HG02642 (cell line): ENCODE data around the gene CDC42.

Experiments used
- ATAC-seq: cut with Tn5 transposase; IDR thresholded peaks from one replicate; pipeline ENCODE4 v1.9.1; 2021; ENCODE audit warnings: mild to moderate bottlenecking; ENCODE audit not compliant: unreplicated experiment, poor library complexity

Gene CDC42

DNA sequence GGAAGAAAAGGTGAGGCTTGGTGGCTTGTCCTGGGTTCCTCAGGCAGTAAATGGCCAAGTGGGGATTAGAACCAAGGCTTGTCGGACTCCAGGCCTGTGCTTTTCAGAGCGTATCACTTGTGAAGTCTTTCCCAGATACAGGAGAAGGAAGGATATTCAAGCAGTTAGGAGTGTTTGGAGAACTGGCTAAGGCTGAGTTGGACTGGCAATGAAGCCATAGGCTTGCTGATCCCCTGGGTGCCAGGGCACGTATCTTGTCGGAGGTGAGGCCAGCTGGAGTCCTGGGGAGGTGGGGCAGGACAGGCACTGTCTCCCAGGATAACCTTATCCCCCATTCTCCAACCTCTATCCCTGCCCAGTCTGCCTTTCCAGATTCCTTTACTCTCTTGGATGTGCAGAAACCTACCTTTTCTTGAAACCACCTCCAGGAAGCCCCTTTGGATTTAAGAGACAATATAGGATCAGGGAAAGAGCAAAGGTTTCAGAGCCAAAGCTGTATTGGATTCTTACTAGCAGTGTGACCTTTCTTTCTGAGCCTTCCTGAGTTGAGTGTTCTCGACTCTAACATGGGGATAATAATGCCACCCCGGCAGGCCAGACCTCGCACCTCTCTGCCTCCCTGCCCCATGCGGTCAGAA, 72.2 kb downstream of the CDC42 start:
- ATAC-seq, result no peak

DNA sequence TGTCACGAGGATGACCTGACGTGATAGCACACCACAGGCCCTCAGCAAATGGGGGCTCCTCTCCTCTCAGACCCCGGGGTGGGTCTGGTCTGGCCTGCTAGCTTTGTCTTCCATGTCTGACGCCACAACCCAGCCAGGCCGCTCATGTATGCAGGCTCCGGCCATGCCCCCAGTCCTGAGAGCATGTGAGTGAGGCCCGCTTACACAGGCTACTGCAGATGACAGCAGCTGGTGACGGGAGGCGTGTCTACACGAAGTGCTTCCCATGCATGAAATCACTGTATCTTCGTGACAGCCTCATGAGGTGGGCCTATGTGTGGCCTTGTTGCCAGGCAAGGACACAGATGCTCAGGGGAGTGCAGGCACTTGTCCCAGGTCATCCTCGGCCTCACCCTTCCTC, 74.0 kb downstream of the CDC42 start:
- no peak for ATAC-seq

DNA sequence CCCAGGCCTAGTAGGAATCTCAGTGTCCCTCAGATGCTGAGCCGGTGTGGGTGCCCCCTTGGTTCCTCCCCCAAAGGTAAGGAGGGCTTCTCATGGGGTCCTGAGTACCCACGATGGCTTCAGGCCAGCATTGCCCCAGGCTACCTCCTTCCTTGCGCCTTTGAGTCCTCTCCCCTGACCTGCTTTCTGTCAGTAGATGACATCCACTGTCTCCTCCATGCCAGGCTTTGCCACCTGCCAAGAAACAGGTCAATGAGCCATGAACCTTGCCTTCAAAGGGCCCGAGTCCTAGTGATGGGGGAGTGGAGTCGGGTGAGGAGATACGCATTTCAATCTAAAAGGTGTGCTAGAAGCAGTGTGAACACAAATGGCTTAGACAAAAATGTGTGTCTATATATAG, 74.7 kb downstream of the CDC42 start:
- ATAC-seq, result no peak

DNA sequence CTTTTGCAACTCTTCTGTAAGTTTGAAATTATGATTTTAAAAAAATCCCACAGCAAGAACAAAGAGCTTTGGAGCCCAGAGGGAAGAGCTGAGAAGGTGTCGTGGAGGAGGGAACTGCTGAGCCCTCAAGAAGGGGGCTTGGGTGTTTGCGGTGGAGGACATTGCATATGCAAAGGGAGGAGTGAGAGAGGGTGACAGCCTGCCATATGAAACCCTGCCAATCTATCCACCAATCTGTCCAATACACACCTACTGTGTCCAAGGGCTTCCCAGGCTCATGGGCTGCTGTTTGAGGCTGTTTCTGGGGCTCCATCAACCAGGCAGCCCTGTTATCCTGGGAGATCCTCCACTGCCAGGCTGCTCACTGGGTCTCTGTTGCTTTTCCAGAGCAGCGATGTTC, 75.2 kb downstream of the CDC42 start:
- no peak for ATAC-seq

DNA sequence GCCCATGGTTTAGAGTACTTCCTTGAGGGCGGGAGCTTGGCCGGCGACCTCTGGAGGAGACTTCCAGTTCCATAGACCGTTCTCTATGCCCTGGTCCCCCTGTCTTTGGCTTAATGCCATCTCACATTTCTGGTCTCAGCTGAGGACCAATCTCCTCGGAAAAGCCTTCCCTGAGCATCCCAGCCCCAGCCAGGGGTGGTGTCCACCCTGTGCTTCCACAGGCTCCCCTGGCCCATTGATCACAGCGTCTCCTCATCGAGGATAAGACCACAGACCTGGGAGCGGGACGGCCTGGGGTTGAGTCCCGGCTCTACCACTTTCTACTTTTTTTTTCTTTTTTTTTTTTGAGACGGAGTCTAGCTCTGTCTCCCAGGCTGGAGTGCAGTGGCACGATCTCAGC, 75.9 kb downstream of the CDC42 start:
- no peak for ATAC-seq

DNA sequence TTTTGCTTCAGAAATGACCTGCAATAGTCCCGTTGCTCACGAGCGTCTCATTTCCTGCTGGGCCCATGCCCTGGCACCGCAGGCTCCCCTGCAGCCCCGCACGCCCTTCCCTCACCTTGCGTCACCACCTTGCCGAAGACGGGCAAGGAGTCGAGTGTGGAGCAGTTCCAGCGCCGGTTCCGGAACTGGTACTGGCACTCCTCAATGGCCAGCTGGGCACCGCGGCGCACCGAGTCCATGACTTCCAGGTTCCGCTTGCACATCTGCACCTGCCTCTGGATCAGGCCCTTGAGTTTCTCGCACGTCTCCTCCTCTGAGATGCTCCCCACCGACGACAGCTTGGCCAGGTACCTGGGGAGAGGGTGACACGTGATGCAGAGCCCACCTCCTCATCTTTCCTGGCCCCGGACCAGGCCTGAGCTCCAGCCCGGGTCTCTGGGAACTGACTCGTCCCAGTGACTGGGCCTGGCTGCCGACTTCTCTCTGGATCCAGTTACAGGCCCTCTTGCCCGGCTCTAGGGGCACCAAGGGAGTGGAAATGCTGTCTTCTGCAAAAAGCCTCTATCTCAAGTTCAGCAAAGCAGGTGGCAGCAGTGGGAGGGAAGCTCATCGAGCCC, 77.1 kb downstream of the CDC42 start:
- no peak for ATAC-seq

DNA sequence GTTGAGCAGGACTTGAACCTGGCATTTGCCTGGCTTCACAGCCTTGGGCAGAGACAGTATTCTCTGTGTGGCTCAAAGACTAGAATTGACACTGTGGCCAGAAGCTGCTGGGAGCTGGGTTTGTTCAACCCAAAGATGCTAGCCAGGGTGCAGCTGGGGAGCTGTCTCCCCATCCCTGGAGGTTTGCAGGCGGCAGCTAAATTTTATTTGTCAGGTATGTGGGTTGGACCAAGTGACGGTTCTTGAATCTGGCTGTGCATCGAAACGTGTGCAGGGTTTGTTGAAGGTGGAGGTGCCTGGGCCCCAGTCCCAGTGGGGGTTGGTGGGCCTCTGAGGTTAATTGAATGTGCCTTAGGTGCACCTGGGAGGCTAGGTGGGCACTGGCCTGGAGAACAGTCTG, 78.6 kb downstream of the CDC42 start:
- ATAC-seq, result no peak

DNA sequence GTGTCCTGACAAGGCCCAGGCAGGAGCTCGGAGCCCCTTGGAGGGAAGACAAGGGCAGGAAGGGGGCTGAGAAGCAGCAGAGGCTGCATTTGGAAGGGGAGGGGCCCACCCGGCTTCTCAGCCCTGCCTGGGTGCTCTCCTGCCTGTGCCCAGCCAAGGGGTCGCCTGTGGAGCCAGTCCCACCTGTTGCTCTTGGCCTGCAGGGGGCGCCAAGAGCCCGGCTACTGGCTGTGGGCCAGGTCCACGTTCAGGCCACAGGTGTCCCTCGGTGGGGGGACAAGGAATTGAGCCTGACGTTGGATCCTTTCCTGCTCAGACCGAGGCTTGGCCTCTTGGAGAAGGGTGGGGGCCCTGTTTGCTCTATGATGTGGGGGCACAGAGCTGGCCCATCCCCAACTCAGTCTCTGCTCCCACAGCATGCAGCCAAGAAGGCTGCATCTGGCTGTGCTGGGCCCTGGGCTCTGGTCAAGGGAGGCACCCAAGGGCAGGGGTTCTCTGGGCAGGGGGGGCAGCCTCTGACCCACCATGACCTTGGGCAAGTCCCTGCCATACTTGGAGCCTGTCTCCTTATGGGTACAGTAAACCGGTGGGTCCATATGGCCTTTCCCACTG, 79.5 kb downstream of the CDC42 start:
- ATAC-seq, result no peak

DNA sequence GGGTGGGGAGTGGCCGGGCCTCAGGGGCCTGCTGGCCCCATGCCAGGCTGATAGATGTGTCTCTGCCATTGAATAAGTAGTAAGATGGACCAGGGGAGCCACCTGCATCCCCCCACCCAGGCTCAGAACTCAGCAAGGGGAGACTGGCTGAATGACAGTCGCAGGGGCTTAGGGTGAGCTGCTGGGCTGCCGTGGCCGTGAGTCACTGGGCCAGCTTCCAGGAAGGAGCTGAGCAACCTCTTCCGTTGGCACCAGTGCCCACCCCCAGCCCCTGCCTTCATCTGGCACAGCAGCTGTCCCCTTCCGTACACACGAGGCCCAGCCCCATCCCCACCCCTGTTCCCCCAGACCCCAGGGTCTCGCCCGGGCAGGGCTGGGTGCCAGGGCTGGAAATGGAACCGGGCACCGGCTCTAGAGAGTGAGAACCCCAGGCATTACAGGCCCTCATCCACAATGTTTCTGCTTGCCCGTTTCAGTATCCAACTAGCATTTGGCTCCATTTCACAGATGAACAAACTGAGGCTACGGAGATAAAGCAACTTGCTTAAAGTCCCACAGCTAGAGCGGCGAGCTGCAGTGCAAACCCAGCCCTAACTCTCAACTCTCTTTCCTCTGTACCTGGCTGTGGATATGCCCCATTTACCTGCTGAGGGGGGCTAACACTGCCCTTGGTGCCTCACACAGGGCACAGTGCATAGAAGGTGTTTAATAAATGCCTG, 80.2 kb downstream of the CDC42 start:
- no peak for ATAC-seq

DNA sequence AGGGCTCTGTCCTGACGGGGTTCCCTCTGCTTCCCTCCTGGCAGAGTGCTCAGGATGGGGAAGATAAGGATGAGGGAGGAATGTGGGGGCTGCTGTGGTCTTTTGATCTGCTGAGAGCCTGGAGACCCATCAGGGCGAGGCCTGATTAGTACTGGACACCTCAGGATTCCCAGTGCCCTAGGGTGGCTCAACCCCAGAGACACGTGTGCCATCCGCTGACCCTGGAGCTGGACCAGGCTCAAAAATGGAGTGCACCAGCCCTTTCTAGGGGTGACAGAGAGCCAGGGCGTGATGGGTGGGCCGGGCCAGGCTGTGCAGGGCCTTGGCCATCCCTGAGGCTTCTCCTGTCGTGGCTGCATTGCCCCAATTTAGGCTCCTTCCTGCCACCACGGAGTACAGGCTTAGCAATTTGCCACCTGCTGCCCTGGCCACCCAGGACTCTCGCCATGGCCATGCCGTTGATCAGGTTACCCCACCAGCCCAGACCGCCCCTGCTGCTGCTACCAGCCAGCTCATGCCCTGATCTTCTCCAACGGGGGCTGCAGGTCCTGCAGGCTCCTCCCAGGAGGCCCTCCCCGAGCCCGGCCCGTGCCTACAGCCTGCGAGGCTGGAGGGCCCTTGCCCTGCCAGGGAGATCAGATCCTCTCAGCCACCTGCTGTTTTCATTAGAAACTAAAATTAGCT, 80.9 kb downstream of the CDC42 start:
- ATAC-seq, result no peak

DNA sequence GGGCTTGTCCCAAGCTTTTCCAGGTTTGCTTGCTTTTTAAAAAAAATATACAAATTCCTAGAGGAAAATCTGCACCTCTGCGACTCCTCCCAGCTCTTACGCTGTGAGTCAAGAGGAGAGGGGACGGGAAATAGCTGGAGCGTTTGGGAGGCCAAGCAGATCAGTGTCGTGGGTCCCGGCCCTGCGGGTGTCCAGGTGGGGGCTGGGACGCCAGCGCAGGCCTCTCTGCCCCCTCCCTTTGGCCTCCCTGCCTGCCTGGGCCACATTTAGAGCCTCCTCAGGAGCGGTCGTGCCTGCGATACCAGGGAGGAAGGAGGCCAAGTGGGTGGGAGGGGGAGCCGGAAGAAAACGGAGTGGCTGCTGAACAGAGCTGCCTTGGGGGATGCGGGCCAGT, 81.4 kb downstream of the CDC42 start:
- ATAC-seq, result no peak

DNA sequence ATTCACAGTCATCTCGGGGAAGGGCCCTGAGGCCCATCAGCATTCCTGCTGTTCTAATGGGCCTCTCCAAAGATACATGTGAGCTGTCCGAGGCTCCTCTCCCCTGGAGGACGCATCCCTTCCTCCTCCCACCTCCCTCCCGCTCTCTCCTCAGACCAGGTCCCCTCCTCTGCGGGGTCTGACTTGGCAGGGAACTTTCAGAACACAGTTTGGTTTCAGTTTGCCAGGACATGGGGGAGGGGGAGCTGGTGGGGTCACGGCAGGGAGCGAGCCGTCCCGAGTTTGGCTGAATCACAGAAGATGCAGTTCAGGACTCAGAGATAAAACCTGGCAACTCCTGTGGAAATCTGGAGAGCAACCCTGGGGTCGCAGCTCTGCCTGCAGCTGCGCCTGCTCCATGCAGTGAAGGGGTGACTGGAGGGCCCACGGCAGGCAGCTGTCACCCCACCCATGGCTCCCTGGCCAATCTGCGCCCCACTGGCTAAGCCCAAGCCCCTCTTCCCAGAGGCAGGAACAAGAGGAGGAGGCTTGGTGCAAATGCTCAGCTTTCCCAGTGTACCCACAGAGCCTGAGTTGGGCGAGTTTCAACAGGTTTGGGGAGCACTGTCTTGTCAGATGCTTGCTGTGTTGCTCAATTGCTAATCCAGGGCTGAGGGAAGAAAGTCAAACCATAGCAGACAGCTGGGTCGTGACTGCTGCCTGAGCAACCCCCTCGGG, 84.7 kb downstream of the CDC42 start:
- no peak for ATAC-seq

DNA sequence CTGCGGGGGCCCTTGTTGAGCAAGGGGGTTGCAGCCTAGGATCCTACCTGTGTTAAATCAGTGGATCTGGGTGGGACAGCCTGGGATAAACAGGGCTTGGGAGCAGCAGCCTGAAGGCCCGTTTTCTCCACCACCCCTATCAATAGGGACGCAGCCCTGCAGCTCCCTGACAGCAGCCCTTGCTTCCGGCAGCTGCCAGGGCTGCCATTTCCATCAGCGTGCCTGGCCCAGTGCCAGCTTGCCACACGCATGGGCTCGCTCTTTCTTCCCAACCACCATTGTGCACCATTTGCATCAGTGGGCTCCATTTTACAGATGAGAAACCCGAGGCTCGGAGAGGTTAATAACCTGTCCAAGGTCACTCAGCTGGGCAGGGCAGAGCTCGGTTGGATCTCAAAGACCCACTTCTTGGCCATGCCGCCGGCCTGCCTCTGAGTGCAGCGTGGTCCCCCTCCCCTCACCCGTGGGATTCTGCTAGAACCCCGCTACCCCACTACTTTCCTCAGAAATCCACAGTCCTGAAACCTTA, 86.6 kb downstream of the CDC42 start:
- ATAC-seq, result no peak

DNA sequence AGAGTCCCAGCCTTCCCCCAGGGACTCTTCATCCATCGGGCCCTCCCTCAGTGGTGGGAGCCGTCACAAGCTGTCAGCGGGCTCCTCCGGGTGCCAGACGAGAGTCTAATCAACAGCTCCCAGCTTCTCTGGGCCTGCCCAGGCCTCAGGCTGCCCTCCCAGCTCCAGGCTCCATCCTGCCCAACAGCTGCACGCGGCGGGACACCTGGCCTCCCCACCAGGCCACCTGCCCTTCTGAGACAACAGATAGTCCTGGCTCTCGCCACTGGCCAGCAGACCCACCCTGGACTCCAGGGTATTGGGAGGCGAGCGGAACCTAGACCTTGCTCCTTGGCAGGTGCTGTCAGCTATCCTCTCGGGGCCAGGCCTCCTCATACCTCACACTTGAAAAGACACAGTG, 87.3 kb downstream of the CDC42 start:
- ATAC-seq, result no peak
